H1 (cell line): ENCODE measurements around the gene NET1. TPM values are rescaled to one million over a fixed set of nuclear protein-coding genes. Genes with fewer than 3 reads are reported as not detected.

Experiments used
- CTCF ChIA-PET: fragments of 300-600 bp; sonication (Branson Sonifier 250); formaldehyde crosslinking; loops from one replicate; lab custom pipeline; 2021; ENCODE audit not compliant: partially characterized antibody; lab: Charles Lee
- POLR2A ChIA-PET: fragments of 300-600 bp; sonication (Branson Sonifier 250); formaldehyde crosslinking; loops from one replicate; lab custom pipeline; 2021; ENCODE audit warnings: inconsistent platforms; ENCODE audit not compliant: partially characterized antibody; lab: Charles Lee
- DNase-seq, 2 experiments: peaks; one replicate each; pipeline versions ENCODE4 v3.0.0 to v3.0.0-alpha.2; 2010 to 2022; ENCODE audit warnings: low spot score in 2 of 2, low read depth in 1 of 2, mixed read lengths in 1 of 2
- FAIRE-seq: peaks from 2 replicates; lab custom pipeline; 2011; peaks lifted over from hg19 to GRCh38; lab: Jason Lieb, UNC
- H2AFZ ChIP-seq: 2 replicates; pipeline ENCODE4 v1.8.1; 2012; ENCODE audit warnings: low read length, inconsistent platforms
- H2AK5ac ChIP-seq: 2 replicates; pipeline ENCODE4 v1.6.1; 2013; ENCODE audit warnings: low read depth, low read length
- H2BK120ac ChIP-seq: replicated peaks from 2 replicates; pipeline ENCODE3; 2013; ENCODE audit warnings: low read depth, low read length, inconsistent platforms
- H2BK12ac ChIP-seq: 2 replicates; pipeline ENCODE4 v1.6.1; 2013; ENCODE audit warnings: low read depth, low read length
- H2BK15ac ChIP-seq: 2 replicates; pipeline ENCODE4 v1.6.1; 2013; ENCODE audit warnings: low read length
- H2BK20ac ChIP-seq: 2 replicates; pipeline ENCODE4 v1.6.1; 2013; ENCODE audit warnings: low read length
- H2BK5ac ChIP-seq: 2 replicates; pipeline ENCODE4 v1.6.1; 2013; ENCODE audit warnings: low read depth, low read length
- H3K14ac ChIP-seq: 2 replicates; pipeline ENCODE4 v1.6.1; 2013; ENCODE audit warnings: inconsistent platforms; ENCODE audit not compliant: insufficient read length
- H3K18ac ChIP-seq: 2 replicates; pipeline ENCODE4 v1.6.1; 2013; ENCODE audit warnings: low read length; ENCODE audit errors: extremely low read depth
- H3K23ac ChIP-seq: 2 replicates; pipeline ENCODE4 v1.6.1; 2013; ENCODE audit warnings: inconsistent platforms; ENCODE audit not compliant: insufficient read length
- H3K23me2 ChIP-seq: 2 replicates; pipeline ENCODE4 v1.6.1; 2013; ENCODE audit warnings: low read depth, low read length
- H3K27ac ChIP-seq: 2 replicates; pipeline ENCODE4 v1.6.1; 2011; ENCODE audit warnings: low read depth, low read length, inconsistent platforms
- H3K27me3 ChIP-seq, 4 experiments: replicated peaks in 1 of 4; 1 replicate in 1 of 4; 2 replicates in 3 of 4; pipeline versions ENCODE4 v1.6.1 to v1.8.1; 2011 to 2013; ENCODE audit warnings: low read length in 3 of 4, mild to moderate bottlenecking in 3 of 4, inconsistent platforms in 2 of 4, mixed read lengths in 2 of 4, moderate library complexity in 1 of 4; ENCODE audit not compliant: control insufficient read depth in 3 of 4, insufficient read depth in 3 of 4; ENCODE audit errors: extremely low read depth in 1 of 4
- H3K36me3 ChIP-seq, 4 experiments: 2 replicates each; pipeline versions ENCODE4 v1.6.1 to v1.8.1; 2011 to 2013; ENCODE audit warnings: mild to moderate bottlenecking in 4 of 4, low read length in 3 of 4, moderate library complexity in 2 of 4, control low read depth in 1 of 4, inconsistent platforms in 1 of 4; ENCODE audit not compliant: insufficient read depth in 4 of 4, control insufficient read depth in 2 of 4
- H3K4ac ChIP-seq: replicated peaks from 2 replicates; pipeline ENCODE3; 2013; ENCODE audit warnings: low read length, low read depth, mixed read lengths, inconsistent platforms; ENCODE audit not compliant: insufficient read length
- H3K4me1 ChIP-seq, 4 experiments: replicated peaks in 1 of 4; 1 replicate in 1 of 4; 2 replicates in 3 of 4; pipeline versions ENCODE4 v1.6.1 to v1.8.1; 2011 to 2013; ENCODE audit warnings: low read length in 3 of 4, inconsistent platforms in 2 of 4, mixed read lengths in 1 of 4; ENCODE audit not compliant: insufficient read depth in 4 of 4, control insufficient read depth in 3 of 4
- H3K4me2 ChIP-seq, 2 experiments: 2 replicates each; pipeline versions ENCODE4 v1.6.1 to v1.8.1; 2011 to 2013; ENCODE audit warnings: low read depth in 2 of 2, low read length in 2 of 2, control low read depth in 1 of 2, inconsistent platforms in 1 of 2, mild to moderate bottlenecking in 1 of 2; ENCODE audit not compliant: insufficient read depth in 1 of 2
- H3K4me3 ChIP-seq, 4 experiments: fragments of 200-600, 300-600 bp in 1 of 4; sonication (generic), shearing (Covaris generic), sonication (Bioruptor Twin) in 1 of 4; 2 replicates each; pipeline versions ENCODE4 v1.5.1 to v1.8.1; 2011 to 2016; ENCODE audit warnings: low read length in 4 of 4, low read depth in 3 of 4, control low read depth in 2 of 4, inconsistent platforms in 2 of 4, mild to moderate bottlenecking in 2 of 4, mixed read lengths in 1 of 4, moderate library complexity in 1 of 4; ENCODE audit not compliant: insufficient read depth in 2 of 4; ENCODE audit errors: extremely low read depth in 1 of 4
- H3K56ac ChIP-seq: replicated peaks from 2 replicates; pipeline ENCODE3; 2013; ENCODE audit warnings: low read depth, mild to moderate bottlenecking, mixed read lengths, low read length, inconsistent platforms; ENCODE audit not compliant: insufficient read length
- H3K79me1 ChIP-seq: 2 replicates; pipeline ENCODE4 v1.6.1; 2013; ENCODE audit warnings: low read depth, low read length, control low read depth
- H3K79me2 ChIP-seq, 2 experiments: 2 replicates each; pipeline versions ENCODE4 v1.6.1 to v1.8.1; 2012 to 2013; ENCODE audit warnings: low read length in 2 of 2, mild to moderate bottlenecking in 2 of 2, inconsistent platforms in 1 of 2; ENCODE audit not compliant: insufficient read depth in 2 of 2, control insufficient read depth in 1 of 2
- H3K9ac ChIP-seq, 4 experiments: replicated peaks in 1 of 4; 1 replicate in 1 of 4; 2 replicates in 3 of 4; pipeline versions ENCODE4 v1.6.1 to v1.8.1; 2011 to 2013; ENCODE audit warnings: low read depth in 3 of 4, low read length in 3 of 4, control low read depth in 2 of 4, mild to moderate bottlenecking in 2 of 4, moderate library complexity in 2 of 4, inconsistent platforms in 1 of 4; ENCODE audit errors: extremely low read depth in 1 of 4
- H3K9me3 ChIP-seq, 2 experiments: 2 replicates each; pipeline versions ENCODE4 v1.6.1 to v1.8.1; 2012 to 2013; ENCODE audit warnings: mild to moderate bottlenecking in 2 of 2, moderate library complexity in 2 of 2, control low read depth in 1 of 2, inconsistent platforms in 1 of 2, low read depth in 1 of 2, low read length in 1 of 2, mixed read lengths in 1 of 2; ENCODE audit not compliant: insufficient read depth in 2 of 2
- H4K20me1 ChIP-seq, 2 experiments: replicated peaks in 1 of 2; 2 replicates each; pipeline versions ENCODE3 to v1.8.1; 2011 to 2013; ENCODE audit warnings: inconsistent platforms in 2 of 2, low read length in 2 of 2, mild to moderate bottlenecking in 1 of 2; ENCODE audit not compliant: insufficient read depth in 2 of 2, control insufficient read depth in 1 of 2
- H4K5ac ChIP-seq: 2 replicates; pipeline ENCODE4 v1.6.1; 2013; ENCODE audit warnings: low read length, low read depth, mixed read lengths, inconsistent platforms; ENCODE audit not compliant: insufficient read length
- H4K8ac ChIP-seq: 2 replicates; pipeline ENCODE4 v1.8.0; 2013; ENCODE audit warnings: mild to moderate bottlenecking, moderate library complexity, low read length, inconsistent platforms; ENCODE audit not compliant: insufficient read depth; ENCODE audit errors: extremely low read depth
- H4K91ac ChIP-seq: replicated peaks from 2 replicates; pipeline ENCODE3; 2013; ENCODE audit warnings: low read length, mixed read lengths, inconsistent platforms; ENCODE audit not compliant: insufficient read length
- RAD21 ChIP-seq, 2 experiments: IDR thresholded peaks in 1 of 2; conservative IDR thresholded peaks in 1 of 2; 2 replicates each; pipeline ENCODE4 v1.6.1; 2011; ENCODE audit warnings: low read depth in 2 of 2, low read length in 2 of 2, improper control_type of control experiment in 1 of 2, inconsistent platforms in 1 of 2, mild to moderate bottlenecking in 1 of 2, moderate library complexity in 1 of 2
- RFX5 ChIP-seq: IDR thresholded peaks from 2 replicates; pipeline ENCODE4 v1.6.1; 2011; ENCODE audit warnings: low read depth, low read length, improper control_type of control experiment, borderline replicate concordance
- RNF2 ChIP-seq: fragments of 200-900, 300-1000 bp; sonication (generic); IDR thresholded peaks from 2 replicates; pipeline ENCODE4 v1.7.1; 2016; ENCODE audit warnings: borderline replicate concordance, low read depth, mild to moderate bottlenecking, antibody characterized with exemption, low read length; ENCODE audit not compliant: poor library complexity, severe bottlenecking; ENCODE audit errors: missing control alignments
- TAF1 ChIP-seq: IDR thresholded peaks from 2 replicates; pipeline ENCODE4 v1.6.1; 2011; ENCODE audit warnings: mild to moderate bottlenecking, low read depth, low read length
- WGBS, 2 experiments: shearing (Covaris generic) in 1 of 2; methylation state at CpG; one replicate each; pipeline versions ENCODE4 v1.1.6 to v1.1.7; 2013 to 2015; ENCODE audit warnings: low lambda C conversion rate in 2 of 2, mixed read lengths in 2 of 2, inconsistent platforms in 1 of 2, low coverage in 1 of 2, missing lambda C conversion rate in 1 of 2; ENCODE audit not compliant: insufficient replicate concordance in 2 of 2, insufficient coverage in 1 of 2, insufficient read length in 1 of 2; ENCODE audit errors: extremely low coverage in 1 of 2, missing lambda C conversion rate in 1 of 2; 5-methylcytosine and 5-hydroxymethylcytosine counted together
- polyA plus RNA-seq, 7 experiments: library from polyadenylated mRNA; depleted of rRNA in 3 of 7; stranded (reverse) in 5 of 7; unstranded in 2 of 7; fragments of >200 nt in 5 of 7; fragments of 200-250 nt in 2 of 7; gene quantifications; 1 replicate in 5 of 7; 2 replicates in 1 of 7; 4 replicates in 1 of 7; pipeline versions ENCODE4 v1.2.1 to v1.2.3, GENCODE V29; 2011 to 2013; ENCODE audit warnings: missing spikeins in 2 of 7, mixed read lengths in 2 of 7
- total RNA-seq: library from RNA; stranded (reverse); fragmentation: NEBNext Ultra II Directional; extraction: Animal tissue kit (Norgen Biotek cat#: 25700); gene quantifications from 2 replicates; pipeline ENCODE4 v1.2.1, GENCODE V29; 2021

NET1 gene
- total and polyA plus RNA-seq, 2 of the 8 experiments (the other 6 are each of a cell fraction or from before 2014, with no cell fraction given): 21.5 to 117 TPM

DNA sequence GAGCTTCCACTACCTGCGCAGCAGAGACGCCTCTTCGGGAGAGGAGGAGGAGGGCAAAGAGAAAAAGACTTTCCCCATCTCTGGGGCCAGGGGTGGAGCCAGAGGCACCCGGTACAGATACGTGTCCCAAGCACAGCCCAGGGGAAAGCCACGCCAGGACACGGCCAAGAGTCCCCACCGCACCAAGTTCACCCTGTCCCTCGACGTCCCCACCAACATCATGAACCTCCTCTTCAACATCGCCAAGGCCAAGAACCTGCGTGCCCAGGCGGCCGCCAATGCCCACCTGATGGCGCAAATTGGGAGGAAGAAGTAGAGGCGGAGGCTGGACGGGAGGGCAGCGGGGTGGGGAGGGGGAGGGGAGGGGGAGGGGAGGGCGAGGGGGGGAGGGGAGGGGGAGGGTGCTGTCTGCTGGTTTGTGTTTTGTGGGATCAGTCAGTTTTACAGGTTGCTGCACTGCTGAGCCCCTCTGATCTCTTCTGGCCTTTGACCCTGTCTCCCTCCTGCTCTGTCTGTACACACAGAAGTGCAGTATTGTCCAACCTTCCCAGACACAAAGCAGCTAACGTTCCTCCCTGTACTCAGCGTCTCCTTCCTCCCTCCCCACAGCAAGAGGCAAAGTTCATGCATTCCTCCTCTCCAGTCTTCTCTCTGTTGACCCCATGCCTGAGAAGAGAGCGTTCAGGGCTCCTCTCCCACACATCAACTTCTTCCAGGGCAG, 38.3 kb upstream of the NET1 start:
- H3K4ac ChIP-seq: no peak overlapping the region
- H4K91ac ChIP-seq: no peak overlapping the region
- H3K79me2 ChIP-seq: no peaks in the 10 kb centered on the region
- H2BK20ac ChIP-seq: no peak overlapping the region
- no peak overlapping the region for H3K9ac ChIP-seq
- H3K4me1 ChIP-seq: no peaks in the 10 kb centered on the region; a peak in 1 of 7 replicates
- no peak overlapping the region for H3K56ac ChIP-seq
- no peak overlapping the region for H2BK15ac ChIP-seq
- H3K23me2 ChIP-seq: peaks cover 15% of the 10 kb centered on the region
- no peak overlapping the region; the same call in 1 of the 2 replicates for H2AFZ ChIP-seq
- no peak overlapping the region for H2BK5ac ChIP-seq
- no peak overlapping the region for H2BK12ac ChIP-seq
- no peak overlapping the region for H3K14ac ChIP-seq
- H3K9me3 ChIP-seq: peaks cover 2 to 12% of the 10 kb centered on the region in 2 experiments; a peak in 3 of 4 replicates
- DNase-seq (peak in 1 of 2 experiments; percentile 39), FAIRE-seq (no peak)
- CTCF ChIA-PET: interaction anchor here (0.6 to 1.6 kb wide), 6 partner anchors 10 to 524 kb away, joined by 3 to 5 read pairs (median 3); no protein-coding TSS in a partner anchor
- no peaks in the 10 kb centered on the region; a peak in 1 of 8 replicates for H3K36me3 ChIP-seq
- H3K18ac ChIP-seq: no peak overlapping the region
- TF ChIP-seq RAD21 (IDR thresholded peaks at IDR 0.05 in 1 of 2, conservative IDR thresholded peaks at IDR 0.05 in 1 of 2; ENCODE audit: low read depth in 2 of 2, low read length in 2 of 2) (no peak), RFX5 (no peak), RNF2 (no peak), TAF1 (no peak)
- TF ChIP-seq, all 59 proteins: peak for 0
- Histone ChIP-seq H3K4me3 (no peak overlapping the region), H3K4me2 (no peak overlapping the region), H2AK5ac (no peak overlapping the region), H2BK120ac (no peak overlapping the region), H3K79me1 (no peaks in the 10 kb centered on the region), H3K27ac (no peak overlapping the region), H3K23ac (no peak overlapping the region), H4K5ac (no peak overlapping the region), H4K8ac (no peak overlapping the region), H3K27me3 (no peaks in the 10 kb centered on the region), H4K20me1 (peaks cover 0 to 3% of the 10 kb centered on the region in 2 experiments)
- 94% methylated on average over 17 of the region's 22 CpGs; no CpG with 5 or more reads in 1 of the 2 experiments for WGBS, 2 experiments
- POLR2A ChIA-PET: no interaction called here
